Peyer's patch (tissue), 4 donors: ENCODE measurements around the gene GTF2H3. TPM values are rescaled to one million over a fixed set of nuclear protein-coding genes. Genes with fewer than 3 reads are reported as not detected.
"Not testable (repeated sequence)": the region's sequence is repeated elsewhere in the genome, so short reads cannot be mapped to it uniquely, and the experiment has no call there.

Source experiments
- DNase-seq, 3 donors: peaks; one replicate each; pipeline ENCODE4 v3.0.0-alpha.2; 2017 to 2019
- H3K27ac ChIP-seq, 4 donors: fragments of 200-600 bp; sonication (generic); one replicate each; pipeline ENCODE4 v1.5.1; 2016 to 2019
- H3K27me3 ChIP-seq, 2 donors: fragments of 200-600 bp; sonication (generic); one replicate each; pipeline ENCODE4 v1.5.1; 2019
- H3K36me3 ChIP-seq, 3 donors: fragments of 200-600 bp; sonication (generic); one replicate each; pipeline ENCODE4 v1.5.1; 2016 to 2019
- H3K4me1 ChIP-seq, 4 donors: fragments of 200-600 bp; sonication (generic); one replicate each; pipeline ENCODE4 v1.5.1; 2016 to 2019
- H3K4me3 ChIP-seq, 4 donors: fragments of 200-600 bp; sonication (generic); 1 replicate in 3 of 4; 2 replicates in 1 of 4; pipeline ENCODE4 v1.5.1; 2016 to 2019; ENCODE audit warnings: mild to moderate bottlenecking in 1 of 4
- H3K9me3 ChIP-seq, 4 donors: fragments of 200-600 bp; sonication (generic); one replicate each; pipeline ENCODE4 v1.5.1; 2016 to 2019; ENCODE audit warnings: mild to moderate bottlenecking in 1 of 4
- CTCF ChIP-seq, 6 experiments: fragments of 450-650 bp in 4 of 6; fragments of 200-600 bp in 2 of 6; sonication (generic) in 1 of 6; IDR thresholded peaks; one replicate each; pipeline ENCODE4 v1.5.1; 2017 to 2019; ENCODE audit warnings: antibody characterized with exemption in 6 of 6, mild to moderate bottlenecking in 3 of 6, moderate library complexity in 1 of 6
- POLR2A ChIP-seq, 2 donors: fragments of 450-650 bp; IDR thresholded peaks; one replicate each; pipeline ENCODE4 v1.5.1; 2017; ENCODE audit warnings: antibody characterized with exemption in 2 of 2, mild to moderate bottlenecking in 2 of 2, moderate library complexity in 2 of 2
- total RNA-seq, 4 donors: library from RNA; depleted of rRNA; stranded (reverse); fragments of >200 nt; gene quantifications; one replicate each; pipeline ENCODE4 v1.1.0, GENCODE V29; 2016

Gene GTF2H3
- total RNA-seq, 4 donors from 2014 or later, result 11.1 to 25.6 (median 15.5) TPM

- Histone ChIP-seq H3K36me3 (peaks cover 0 to 32% (median 0%) of the 10 kb centered on the region in 3 donors), H3K27me3 (no peaks in the 10 kb centered on the region), H3K27ac (no peak overlapping the region), H3K9me3 (no peaks in the 10 kb centered on the region), H3K4me1 (peaks cover 0 to 22% (median 8%) of the 10 kb centered on the region in 4 donors), H3K4me3 (no peak overlapping the region)
- TF ChIP-seq POLR2A (IDR thresholded peaks at IDR 0.05) (no peak), CTCF (IDR thresholded peaks at IDR 0.05) (no peak)
- no peak for DNase-seq
Observed at GRCh38 chr12:123599310-123599709, 34.3 kb upstream of the GTF2H3 start.

- H3K36me3 ChIP-seq, result peaks cover 0 to 28% (median 0%) of the 10 kb centered on the region in 3 donors
- no peak for DNase-seq
- H3K27me3 ChIP-seq, result no peaks in the 10 kb centered on the region
- H3K27ac ChIP-seq, result no peak overlapping the region
- no peak overlapping the region for H3K4me3 ChIP-seq
- no peak for TF ChIP-seq POLR2A (IDR thresholded peaks at IDR 0.05)
- TF ChIP-seq CTCF (IDR thresholded peaks at IDR 0.05), result no peak
- H3K9me3 ChIP-seq, result no peaks in the 10 kb centered on the region
- peaks cover 0 to 23% (median 8%) of the 10 kb centered on the region in 4 donors for H3K4me1 ChIP-seq
Observed at GRCh38 chr12:123599721-123600120, 33.9 kb upstream of the GTF2H3 start.

- H3K9me3 ChIP-seq, result no peaks in the 10 kb centered on the region
- DNase-seq, result peak; percentile 80 to 92 (median 92)
- H3K36me3 ChIP-seq, result peaks cover 0 to 30% (median 0%) of the 10 kb centered on the region in 3 donors
- peak within 1 kb of the TSS; percentile 76 to 100 (median 88) for H3K4me3 ChIP-seq
- TF ChIP-seq CTCF (IDR thresholded peaks at IDR 0.05), result peak in 5 of 6 experiments; percentile 25 to 60 (median 45)
- TF ChIP-seq POLR2A (IDR thresholded peaks at IDR 0.05), result peak; percentile 52 to 58
- peaks cover 0 to 23% (median 8%) of the 10 kb centered on the region in 4 donors for H3K4me1 ChIP-seq
- no peaks in the 10 kb centered on the region for H3K27me3 ChIP-seq
- H3K27ac ChIP-seq, result peak within 1 kb of the TSS; percentile 84 to 90 (median 89)
Observed at GRCh38 chr12:123601602-123602489, 31.8 kb upstream of the GTF2H3 start, which contains the start of gene DDX55. DDX55 (plus strand) TSS chr12:123602099; CDS start chr12:123602149, 50 bp downstream.

- DNase-seq, result no peak
- peaks cover 0 to 23% (median 8%) of the 10 kb centered on the region in 4 donors for H3K4me1 ChIP-seq
Observed at GRCh38 chr12:123602651-123603195, 30.9 kb upstream of the GTF2H3 start.

GRCh38 chr12:123603495-123603894 is 30.1 kb upstream of the GTF2H3 start:
- Histone ChIP-seq H3K36me3 (peaks cover 0 to 35% (median 0%) of the 10 kb centered on the region in 3 donors), H3K4me1 (peaks cover 0 to 23% (median 8%) of the 10 kb centered on the region in 4 donors)
- not testable (repeated sequence) for H3K27ac ChIP-seq, H3K27me3 ChIP-seq, H3K4me3 ChIP-seq, H3K9me3 ChIP-seq, DNase-seq

More at GRCh38 chr12:123602651-123603195, 30.9 kb upstream of the GTF2H3 start:
- H3K27me3 ChIP-seq, result no peaks in the 10 kb centered on the region
- TF ChIP-seq POLR2A (IDR thresholded peaks at IDR 0.05) (no peak), CTCF (IDR thresholded peaks at IDR 0.05) (no peak)
- H3K27ac ChIP-seq, result peak overlapping the region in 3 of 4 donors; percentile 88 to 90 (median 90)
- H3K9me3 ChIP-seq, result no peaks in the 10 kb centered on the region
- peaks cover 0 to 31% (median 0%) of the 10 kb centered on the region in 3 donors for H3K36me3 ChIP-seq
- H3K4me3 ChIP-seq, result peak overlapping the region; percentile 76 to 100 (median 88)

GRCh38 chr12:123607756-123608155 is 25.9 kb upstream of the GTF2H3 start:
- no peak overlapping the region for H3K4me3 ChIP-seq
- no peak for DNase-seq
- no peaks in the 10 kb centered on the region for H3K27me3 ChIP-seq
- peaks cover 0 to 71% (median 0%) of the 10 kb centered on the region in 3 donors for H3K36me3 ChIP-seq
- no peaks in the 10 kb centered on the region for H3K9me3 ChIP-seq
- peaks cover 0 to 16% (median 4%) of the 10 kb centered on the region in 4 donors for H3K4me1 ChIP-seq
- no peak overlapping the region for H3K27ac ChIP-seq
- TF ChIP-seq POLR2A (IDR thresholded peaks at IDR 0.05), result no peak
- TF ChIP-seq CTCF (IDR thresholded peaks at IDR 0.05), result no peak
